Measurements from ENCODE around the gene HEBP2.

The HEBP2 gene

DNA sequence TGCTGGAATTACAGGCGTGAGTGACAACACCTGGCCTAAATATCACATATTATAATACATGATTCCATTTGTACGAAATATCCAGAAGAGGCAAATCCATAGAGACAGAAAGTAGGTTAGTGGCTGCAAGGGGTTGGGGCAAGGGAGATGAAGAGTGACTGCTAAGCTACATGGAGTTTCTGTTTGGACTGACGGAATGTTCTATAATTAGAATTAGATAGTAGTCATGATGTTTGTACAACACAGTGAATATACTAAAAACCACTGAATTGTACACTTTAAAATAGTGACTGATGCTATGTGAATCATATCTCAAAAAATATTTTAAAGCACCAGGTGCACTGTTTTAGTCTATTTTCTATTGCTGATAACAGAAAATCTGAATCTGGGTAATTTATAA, 3.7 kb upstream of the HEBP2 start:
- DNase-seq (ENCODE audit: low read depth), result no peak
- H3K4me3 ChIP-seq (ENCODE audit: low read length), result no peak overlapping the region
- TF ChIP-seq, protein P1, sequence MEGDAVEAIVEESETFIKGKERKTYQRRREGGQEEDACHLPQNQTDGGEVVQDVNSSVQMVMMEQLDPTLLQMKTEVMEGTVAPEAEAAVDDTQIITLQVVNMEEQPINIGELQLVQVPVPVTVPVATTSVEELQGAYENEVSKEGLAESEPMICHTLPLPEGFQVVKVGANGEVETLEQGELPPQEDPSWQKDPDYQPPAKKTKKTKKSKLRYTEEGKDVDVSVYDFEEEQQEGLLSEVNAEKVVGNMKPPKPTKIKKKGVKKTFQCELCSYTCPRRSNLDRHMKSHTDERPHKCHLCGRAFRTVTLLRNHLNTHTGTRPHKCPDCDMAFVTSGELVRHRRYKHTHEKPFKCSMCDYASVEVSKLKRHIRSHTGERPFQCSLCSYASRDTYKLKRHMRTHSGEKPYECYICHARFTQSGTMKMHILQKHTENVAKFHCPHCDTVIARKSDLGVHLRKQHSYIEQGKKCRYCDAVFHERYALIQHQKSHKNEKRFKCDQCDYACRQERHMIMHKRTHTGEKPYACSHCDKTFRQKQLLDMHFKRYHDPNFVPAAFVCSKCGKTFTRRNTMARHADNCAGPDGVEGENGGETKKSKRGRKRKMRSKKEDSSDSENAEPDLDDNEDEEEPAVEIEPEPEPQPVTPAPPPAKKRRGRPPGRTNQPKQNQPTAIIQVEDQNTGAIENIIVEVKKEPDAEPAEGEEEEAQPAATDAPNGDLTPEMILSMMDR (conservative IDR thresholded peaks at IDR 0.05; ENCODE audit: low read length), result no peak

DNA sequence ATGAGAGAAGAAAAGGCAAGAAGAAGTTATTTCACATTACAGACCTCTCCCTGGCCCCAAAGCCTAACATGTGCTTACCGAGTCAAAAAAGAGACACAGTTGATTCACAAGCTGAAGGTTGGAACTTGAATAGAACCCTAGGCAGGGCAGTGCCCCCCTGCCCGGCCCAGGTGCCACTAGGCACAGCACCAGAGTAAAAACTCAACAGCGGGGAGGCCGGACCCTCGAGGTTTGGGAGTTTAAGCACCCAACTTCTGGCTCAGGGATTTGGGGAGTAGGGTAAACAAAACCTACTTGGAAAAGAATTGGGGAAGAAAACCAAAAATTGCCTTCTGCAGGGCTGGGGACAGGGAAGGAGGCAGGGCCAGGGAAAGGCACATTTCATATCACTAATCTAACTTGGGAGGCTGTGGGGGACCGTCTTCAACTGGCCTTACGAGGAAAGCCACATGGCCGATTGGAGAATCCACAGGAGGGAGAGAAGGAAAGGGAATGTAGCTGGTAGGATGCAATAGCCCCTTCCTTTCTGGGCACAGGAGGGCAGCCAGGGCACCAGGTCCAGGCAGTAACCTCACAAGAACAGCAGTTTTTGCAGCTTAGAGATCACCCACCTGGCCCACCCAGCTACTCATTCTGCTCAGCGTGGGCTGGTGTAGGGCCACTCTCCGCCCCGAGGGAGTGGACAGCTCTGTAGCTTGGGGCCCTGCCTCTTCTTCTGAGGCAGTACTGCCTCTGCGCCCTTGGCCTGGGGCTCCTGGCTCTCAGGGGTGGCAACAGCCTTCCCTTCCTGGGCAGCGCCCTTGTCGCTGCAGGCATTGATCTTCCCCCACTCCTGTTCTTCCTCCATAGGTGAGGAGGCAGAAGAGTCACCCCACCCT, 1.8 kb upstream of the HEBP2 start:
- DNase-seq (ENCODE audit: low read depth), result no peak
- TF ChIP-seq, protein P1 (conservative IDR thresholded peaks at IDR 0.05; ENCODE audit: low read length), result no peak
- no peak overlapping the region for H3K4me3 ChIP-seq (ENCODE audit: low read length)

DNA sequence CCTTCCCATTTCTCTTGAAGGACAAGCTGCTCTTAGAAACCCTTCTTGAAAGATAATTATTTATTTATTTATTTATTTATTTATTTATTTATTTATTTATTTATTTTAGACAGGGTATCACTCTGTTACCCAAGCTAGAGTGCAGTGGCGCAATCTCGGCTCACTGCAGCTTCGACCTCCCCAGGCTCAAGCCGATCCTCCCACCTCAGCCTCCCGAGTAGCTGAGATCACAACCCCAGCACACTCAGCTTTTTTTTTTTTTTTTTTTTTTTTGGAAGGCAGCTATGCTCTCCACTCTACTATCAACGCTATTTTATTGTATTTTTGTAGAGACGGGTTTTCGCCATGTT, 1.2 kb upstream of the HEBP2 start:
- no peak for DNase-seq (ENCODE audit: low read depth)
- TF ChIP-seq, protein P1 (conservative IDR thresholded peaks at IDR 0.05; ENCODE audit: low read length), result no peak
- peak overlapping the region; percentile 79 for H3K4me3 ChIP-seq (ENCODE audit: low read length)

DNA sequence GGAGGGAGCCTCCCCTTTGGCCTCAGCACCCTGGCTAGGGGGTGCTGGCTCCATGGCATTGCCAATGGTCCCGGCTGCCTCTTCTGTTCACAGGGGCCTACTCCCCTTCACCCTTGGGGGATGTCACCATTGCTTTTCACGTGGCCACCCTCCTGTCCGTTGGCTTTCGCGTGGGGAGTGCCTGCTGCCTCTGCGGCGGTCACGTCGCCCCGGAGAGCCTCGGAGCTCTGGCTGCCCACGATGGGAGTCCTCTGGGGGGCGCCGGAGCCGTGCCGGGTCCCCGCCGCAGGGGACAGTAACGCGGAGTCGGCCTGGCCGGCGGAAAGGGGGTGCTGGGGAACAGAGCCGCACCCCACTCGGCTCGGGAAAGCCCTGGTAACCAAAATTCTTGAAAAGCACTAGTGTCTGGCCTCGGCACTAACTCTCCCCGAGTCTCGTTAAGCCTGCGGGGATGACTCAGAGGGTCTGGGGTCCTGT, 661 bp upstream of the HEBP2 start:
- TF ChIP-seq, protein P1 (conservative IDR thresholded peaks at IDR 0.05; ENCODE audit: low read length), result 0 out of 2 replicates have a peak, but pooled peaks have one; percentile 9
- DNase-seq (ENCODE audit: low read depth), result no peak
- peak overlapping the region; percentile 79 for H3K4me3 ChIP-seq (ENCODE audit: low read length)

DNA sequence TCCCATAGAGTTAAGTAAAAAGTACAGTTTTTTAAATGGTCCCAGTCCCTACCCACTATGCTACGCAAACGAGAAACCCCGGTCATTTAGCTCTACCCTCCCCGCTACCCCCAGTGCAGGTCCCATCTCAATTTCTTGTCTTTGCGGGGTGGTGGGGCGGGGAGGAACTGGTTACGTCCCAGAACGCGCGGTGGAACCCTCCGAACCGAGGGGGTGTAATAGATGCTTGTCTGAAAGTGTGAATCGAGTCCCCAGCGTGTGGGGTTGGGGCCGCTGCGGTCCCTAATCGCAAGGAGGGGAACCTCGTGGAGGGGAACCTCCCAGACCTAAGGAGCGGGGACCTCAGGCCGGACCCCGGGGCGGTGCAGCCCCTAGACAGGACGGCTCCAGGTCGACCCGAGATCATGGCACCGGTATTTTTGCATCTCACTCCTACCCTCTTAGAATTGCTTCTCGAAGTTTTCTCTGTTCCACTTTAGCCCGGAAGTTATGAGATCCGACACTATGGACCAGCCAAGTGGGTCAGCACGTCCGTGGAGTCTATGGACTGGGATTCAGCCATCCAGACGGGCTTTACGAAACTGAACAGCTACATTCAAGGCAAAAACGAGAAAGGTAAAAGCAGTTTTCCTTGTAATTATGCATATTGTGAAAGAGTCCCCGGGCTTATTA, 779 bp downstream of the HEBP2 start:
- peak overlapping the region; percentile 79 for H3K4me3 ChIP-seq (ENCODE audit: low read length)
- no peak for DNase-seq (ENCODE audit: low read depth)
- TF ChIP-seq, protein P1 (conservative IDR thresholded peaks at IDR 0.05; ENCODE audit: low read length), result no peak

DNA sequence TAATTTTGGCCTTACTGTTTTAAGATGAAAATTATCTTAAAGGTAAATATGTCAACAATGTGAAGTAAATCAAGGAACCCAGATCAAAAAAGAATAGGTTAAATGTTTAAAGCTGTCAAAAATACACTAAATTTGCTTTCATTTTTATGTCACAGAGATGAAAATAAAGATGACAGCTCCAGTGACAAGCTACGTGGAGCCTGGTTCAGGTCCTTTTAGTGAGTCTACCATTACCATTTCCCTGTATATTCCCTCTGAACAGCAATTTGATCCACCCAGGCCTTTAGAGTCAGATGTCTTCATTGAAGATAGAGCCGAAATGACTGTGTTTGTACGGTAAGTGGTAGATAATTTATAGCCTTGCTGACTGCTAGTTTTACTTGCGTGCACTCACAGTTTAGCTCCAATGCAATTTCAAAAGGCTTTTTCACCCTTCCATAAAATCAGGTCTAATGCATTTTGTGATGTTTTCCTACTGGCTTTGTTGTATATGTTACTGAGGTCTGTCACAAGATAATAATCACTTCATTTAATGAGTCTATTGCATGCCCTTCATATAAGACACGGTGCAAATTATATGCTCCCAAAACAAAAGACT, 1.9 kb downstream of the HEBP2 start:
- no peak overlapping the region for H3K4me3 ChIP-seq (ENCODE audit: low read length)
- no peak for DNase-seq (ENCODE audit: low read depth)
- TF ChIP-seq, protein P1 (conservative IDR thresholded peaks at IDR 0.05; ENCODE audit: low read length), result no peak

Data from AG10803 (cell line).